T-helper 1 cell treated with Interleukin-12 subunit alpha and Interleukin-12 subunit beta and Interleukin-4 antibody, amounts not matched to agents 30 μg/mL and 1 μg/mL, for 36 hours (primary cell): Measurements from ENCODE around the gene FAT2.

ENCODE experiments used
- H3K27ac Mint-ChIP-seq: one replicate; pipeline ENCODE4 v1.8.0; 2021; ENCODE audit warnings: mild to moderate bottlenecking, mixed read lengths
- H3K27me3 Mint-ChIP-seq: one replicate; pipeline ENCODE4 v1.8.0; 2021; ENCODE audit warnings: low read depth, mixed read lengths
- H3K36me3 Mint-ChIP-seq: one replicate; pipeline ENCODE4 v1.8.0; 2021; ENCODE audit warnings: low read depth, mixed read lengths
- H3K4me1 Mint-ChIP-seq: one replicate; pipeline ENCODE4 v1.8.0; 2021; ENCODE audit warnings: low read depth, mixed read lengths
- H3K4me3 Mint-ChIP-seq: one replicate; pipeline ENCODE4 v1.8.0; 2021; ENCODE audit warnings: mild to moderate bottlenecking, moderate library complexity, mixed read lengths
- H3K9me3 Mint-ChIP-seq: one replicate; pipeline ENCODE4 v1.8.0; 2021; ENCODE audit warnings: mixed read lengths

The FAT2 gene

GRCh38 chr5:151619812-151620460, 28.8 kb upstream of the FAT2 start:
- H3K9me3 Mint-ChIP-seq: no peaks in the 10 kb centered on the region
- H3K4me1 Mint-ChIP-seq: no peaks in the 10 kb centered on the region
- peaks cover 6% of the 10 kb centered on the region for H3K27me3 Mint-ChIP-seq
- no peak overlapping the region for H3K27ac Mint-ChIP-seq
- H3K4me3 Mint-ChIP-seq: no peak overlapping the region
- no peaks in the 10 kb centered on the region for H3K36me3 Mint-ChIP-seq

- no peaks in the 10 kb centered on the region for H3K4me1 Mint-ChIP-seq
- no peak overlapping the region for H3K4me3 Mint-ChIP-seq
- H3K27me3 Mint-ChIP-seq: peaks cover 6% of the 10 kb centered on the region
- no peaks in the 10 kb centered on the region for H3K36me3 Mint-ChIP-seq
- H3K9me3 Mint-ChIP-seq: no peaks in the 10 kb centered on the region
- H3K27ac Mint-ChIP-seq: no peak overlapping the region
Measured at GRCh38 chr5:151618907-151619306, 27.8 kb upstream of the FAT2 start.

DNA sequence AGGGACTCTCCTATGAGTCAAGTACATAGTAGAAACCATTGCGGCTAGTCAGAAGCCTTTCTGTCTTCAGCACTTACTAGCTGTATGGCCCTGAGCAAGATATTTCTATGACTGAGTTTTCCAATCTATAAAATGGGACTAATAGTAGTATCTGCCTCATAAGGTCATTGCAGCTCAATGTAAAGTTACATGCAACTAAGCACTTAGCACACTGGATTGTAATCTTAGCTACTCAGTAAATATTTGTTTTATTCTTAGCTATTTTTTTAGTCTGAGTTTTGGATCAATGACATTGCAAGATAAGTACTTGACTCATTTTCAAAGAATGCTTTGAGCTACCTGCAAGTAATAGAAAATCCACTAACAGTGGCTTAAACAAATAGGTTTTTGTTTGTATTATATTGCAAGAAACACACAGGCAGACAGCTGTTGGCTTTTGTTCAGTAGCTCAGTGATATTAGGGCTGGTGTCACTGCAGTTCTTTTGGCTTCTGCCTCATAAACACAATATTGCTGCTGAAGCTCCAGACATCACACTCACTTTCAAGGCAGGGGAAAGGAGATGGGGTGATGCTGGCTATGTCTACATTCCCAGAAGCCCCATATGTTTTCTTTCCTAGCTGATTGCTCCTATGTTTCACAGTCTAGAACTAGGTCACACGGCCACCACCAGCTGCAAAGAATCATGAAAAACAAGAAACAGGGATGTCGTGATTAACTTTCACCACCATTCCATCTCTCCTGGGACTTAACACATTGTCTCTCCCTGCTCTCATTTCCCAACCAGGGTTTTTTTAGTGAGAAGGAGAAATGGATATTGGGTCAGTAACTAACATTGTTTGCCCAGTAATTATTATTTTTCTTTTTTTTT, 26.9 kb upstream of the FAT2 start:
- Mint-ChIP-seq H3K36me3 (no peaks in the 10 kb centered on the region), H3K4me3 (no peak overlapping the region), H3K27me3 (peaks cover 6% of the 10 kb centered on the region), H3K4me1 (no peaks in the 10 kb centered on the region), H3K27ac (no peak overlapping the region), H3K9me3 (no peaks in the 10 kb centered on the region)

DNA sequence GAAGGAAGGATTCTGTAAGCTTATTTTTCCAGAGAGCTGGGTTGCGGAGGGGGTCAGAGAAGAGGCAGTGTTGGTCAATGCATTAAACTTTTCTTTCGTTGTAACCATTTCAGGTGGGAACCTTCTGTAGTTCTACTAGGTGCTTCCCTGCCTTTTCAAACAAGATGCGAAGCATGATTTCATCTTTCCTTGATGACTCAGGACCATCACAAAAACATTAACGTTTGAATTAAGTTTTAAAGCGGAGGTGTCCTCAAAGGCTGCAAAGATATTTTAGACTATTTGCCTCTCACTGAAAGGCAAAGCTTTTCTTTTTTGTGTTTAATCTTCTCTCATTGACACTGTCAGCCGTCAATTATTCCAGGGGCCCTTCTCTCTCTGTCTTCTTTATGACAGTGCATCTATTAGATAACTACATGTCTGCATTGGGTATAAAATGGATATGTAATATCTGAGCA, 26.3 kb upstream of the FAT2 start:
- H3K4me1 Mint-ChIP-seq: no peaks in the 10 kb centered on the region
- no peaks in the 10 kb centered on the region for H3K36me3 Mint-ChIP-seq

DNA sequence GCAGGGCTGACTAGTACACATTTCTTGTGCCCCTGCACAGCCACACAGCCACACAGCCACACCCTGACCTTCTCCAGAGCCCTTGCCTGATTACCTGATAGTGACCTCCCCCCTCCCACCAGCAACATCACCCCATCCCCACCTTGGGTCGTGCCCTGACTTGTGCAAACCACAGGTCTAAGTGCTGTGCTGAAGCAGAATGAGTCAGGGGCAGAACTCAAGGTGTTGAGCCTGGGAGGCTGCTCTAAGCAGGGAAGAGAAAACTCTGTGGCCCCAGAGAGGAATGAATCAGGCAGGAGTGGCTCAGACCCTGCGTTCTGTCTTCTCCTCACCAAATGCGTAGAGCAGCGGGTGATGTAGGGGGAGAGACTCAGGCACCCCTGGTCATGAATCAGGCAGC, 24.3 kb upstream of the FAT2 start:
- Mint-ChIP-seq H3K4me3 (no peak overlapping the region), H3K27me3 (peaks cover 6% of the 10 kb centered on the region), H3K36me3 (no peaks in the 10 kb centered on the region), H3K4me1 (no peaks in the 10 kb centered on the region), H3K27ac (no peak overlapping the region), H3K9me3 (no peaks in the 10 kb centered on the region)

More for the DNA sequence above, 26.3 kb upstream of the FAT2 start:
- Mint-ChIP-seq H3K4me3 (no peak overlapping the region), H3K9me3 (no peaks in the 10 kb centered on the region), H3K27me3 (peaks cover 6% of the 10 kb centered on the region), H3K27ac (no peak overlapping the region)

- Mint-ChIP-seq H3K27me3 (peaks cover 6% of the 10 kb centered on the region), H3K4me3 (no peak overlapping the region), H3K4me1 (no peaks in the 10 kb centered on the region), H3K36me3 (no peaks in the 10 kb centered on the region), H3K9me3 (no peaks in the 10 kb centered on the region), H3K27ac (no peak overlapping the region)
Measured at GRCh38 chr5:151614565-151614964, 23.4 kb upstream of the FAT2 start.

DNA sequence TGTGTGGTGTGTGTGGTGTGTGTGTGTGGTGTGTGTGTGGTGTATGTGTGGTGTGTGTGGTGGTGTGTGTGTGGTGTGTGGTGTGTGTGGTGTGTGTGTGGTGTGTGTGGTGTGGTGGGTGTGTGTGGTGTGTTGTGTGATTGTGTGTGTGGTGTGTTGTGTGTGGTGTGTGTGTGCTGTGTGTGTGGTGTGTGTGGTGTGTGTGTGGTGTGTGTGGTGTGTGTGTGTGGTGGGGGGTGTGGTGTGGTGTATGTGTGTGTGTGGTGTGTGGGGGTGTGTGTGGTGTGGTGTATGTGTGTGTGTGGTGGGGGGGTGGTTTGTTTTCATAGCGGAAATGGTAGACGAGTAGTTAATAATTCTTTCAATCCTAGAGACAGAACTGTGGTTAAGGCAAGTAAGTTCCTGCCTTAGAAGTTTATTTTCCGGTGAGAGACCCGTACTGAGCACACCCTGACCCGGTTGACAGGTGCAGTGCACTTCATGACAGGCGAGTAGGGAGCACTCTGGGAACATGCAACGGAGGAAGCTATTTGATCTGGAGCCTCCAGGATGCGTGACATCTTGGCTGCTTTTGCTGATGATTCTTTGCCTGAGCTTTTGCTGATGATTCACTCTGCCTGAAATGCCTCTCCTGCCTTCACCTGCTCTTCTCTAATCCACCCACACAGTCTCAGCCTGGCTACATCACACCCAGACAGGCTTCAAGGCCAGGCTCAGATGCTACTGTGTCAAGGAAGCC, 21.7 kb upstream of the FAT2 start:
- no peaks in the 10 kb centered on the region for H3K9me3 Mint-ChIP-seq
- H3K4me1 Mint-ChIP-seq: no peaks in the 10 kb centered on the region
- no peaks in the 10 kb centered on the region for H3K36me3 Mint-ChIP-seq
- no peak overlapping the region for H3K4me3 Mint-ChIP-seq
- peaks cover 6% of the 10 kb centered on the region for H3K27me3 Mint-ChIP-seq
- no peak overlapping the region for H3K27ac Mint-ChIP-seq

DNA sequence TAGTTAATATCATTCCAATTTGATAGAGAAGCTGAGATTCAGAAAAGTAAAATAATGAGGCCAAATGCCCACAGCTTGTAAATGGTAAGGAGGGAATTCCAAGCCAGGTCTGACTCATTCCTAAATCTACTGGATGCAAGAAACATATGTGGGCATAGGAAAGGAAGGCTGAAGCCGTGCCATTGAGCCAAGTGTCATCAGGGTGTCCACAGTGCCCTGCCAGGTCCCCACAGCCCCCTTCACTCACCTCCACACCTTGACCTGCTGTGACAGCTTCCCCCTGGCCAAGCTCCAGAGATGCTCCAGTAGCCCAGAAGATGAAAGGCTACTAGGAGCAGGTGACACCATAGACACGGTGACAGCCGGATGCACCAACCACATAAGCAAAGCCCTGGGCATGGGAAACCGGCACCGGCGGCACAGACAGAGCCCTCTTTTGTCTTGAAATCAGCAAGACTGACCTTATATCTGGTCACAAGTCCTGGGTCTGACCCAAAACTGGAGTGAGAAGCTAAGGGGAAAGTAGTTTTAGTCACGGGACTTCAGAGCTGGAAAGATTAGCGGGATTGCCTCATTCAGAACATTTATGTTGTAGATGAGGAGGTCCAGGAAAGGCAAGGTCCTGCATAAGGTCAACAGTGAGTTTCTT, 20.1 kb upstream of the FAT2 start:
- H3K4me3 Mint-ChIP-seq: no peak overlapping the region
- H3K9me3 Mint-ChIP-seq: no peaks in the 10 kb centered on the region
- H3K27me3 Mint-ChIP-seq: no peaks in the 10 kb centered on the region
- H3K36me3 Mint-ChIP-seq: no peaks in the 10 kb centered on the region
- H3K4me1 Mint-ChIP-seq: no peaks in the 10 kb centered on the region
- H3K27ac Mint-ChIP-seq: no peak overlapping the region

GRCh38 chr5:151608522-151608921, 17.4 kb upstream of the FAT2 start:
- H3K27ac Mint-ChIP-seq: no peak overlapping the region
- H3K4me1 Mint-ChIP-seq: no peaks in the 10 kb centered on the region
- peaks cover 12% of the 10 kb centered on the region for H3K27me3 Mint-ChIP-seq
- H3K9me3 Mint-ChIP-seq: no peaks in the 10 kb centered on the region
- H3K36me3 Mint-ChIP-seq: no peaks in the 10 kb centered on the region
- no peak overlapping the region for H3K4me3 Mint-ChIP-seq

- H3K4me1 Mint-ChIP-seq: no peaks in the 10 kb centered on the region
- no peaks in the 10 kb centered on the region for H3K36me3 Mint-ChIP-seq
- H3K9me3 Mint-ChIP-seq: no peaks in the 10 kb centered on the region
- H3K27ac Mint-ChIP-seq: no peak overlapping the region
- H3K4me3 Mint-ChIP-seq: no peak overlapping the region
- H3K27me3 Mint-ChIP-seq: peaks cover 18% of the 10 kb centered on the region
Measured at GRCh38 chr5:151607304-151607703, 16.2 kb upstream of the FAT2 start.

DNA sequence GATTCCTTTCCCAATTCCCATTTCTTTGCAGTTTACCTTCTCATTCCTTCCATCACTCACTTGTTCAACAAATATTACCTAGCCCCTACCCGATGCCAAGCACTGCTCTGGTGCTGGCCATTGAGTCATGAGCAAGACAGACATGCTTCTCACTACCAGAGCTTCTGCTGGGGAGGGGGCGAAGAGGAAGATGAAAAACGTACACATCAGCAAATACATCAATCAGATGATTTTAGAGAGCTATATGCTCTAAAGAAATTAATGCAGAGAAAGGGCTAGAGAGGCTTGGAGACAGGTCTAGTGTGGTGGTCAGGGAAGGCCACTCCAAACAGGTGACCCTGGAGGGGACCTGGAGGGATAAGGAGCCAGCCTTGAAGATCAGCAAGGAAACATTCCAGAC, 14.4 kb upstream of the FAT2 start:
- Mint-ChIP-seq H3K27ac (no peak overlapping the region), H3K4me3 (no peak overlapping the region), H3K27me3 (peaks cover 18% of the 10 kb centered on the region), H3K9me3 (no peaks in the 10 kb centered on the region), H3K36me3 (no peaks in the 10 kb centered on the region), H3K4me1 (no peaks in the 10 kb centered on the region)

GRCh38 chr5:151602806-151603205, 11.7 kb upstream of the FAT2 start:
- Mint-ChIP-seq H3K4me1 (no peaks in the 10 kb centered on the region), H3K4me3 (no peak overlapping the region), H3K27me3 (peaks cover 18% of the 10 kb centered on the region), H3K27ac (no peak overlapping the region), H3K36me3 (no peaks in the 10 kb centered on the region), H3K9me3 (no peaks in the 10 kb centered on the region)

DNA sequence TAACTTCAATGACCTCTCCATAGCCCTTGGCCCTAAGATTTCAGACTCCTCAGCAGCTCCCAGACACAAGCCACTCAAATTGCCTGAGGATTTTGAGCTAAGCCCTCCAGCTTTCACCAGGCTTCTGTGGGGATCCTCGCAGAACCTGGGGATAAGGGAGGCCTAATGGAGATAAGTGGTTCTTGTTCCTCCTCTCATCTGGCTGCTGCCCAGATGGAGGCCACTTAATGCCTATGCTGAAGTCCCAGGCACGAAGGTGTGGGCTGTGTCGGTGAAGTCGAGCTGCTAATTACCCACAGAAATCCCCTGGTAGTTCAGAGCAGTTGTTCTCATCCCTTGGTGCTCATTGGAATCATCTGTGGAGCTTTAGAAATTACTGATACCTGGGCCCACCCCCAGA, 10.3 kb upstream of the FAT2 start:
- Mint-ChIP-seq H3K4me1 (no peaks in the 10 kb centered on the region), H3K9me3 (no peaks in the 10 kb centered on the region), H3K27ac (no peak overlapping the region), H3K27me3 (peaks cover 18% of the 10 kb centered on the region), H3K36me3 (no peaks in the 10 kb centered on the region), H3K4me3 (no peak overlapping the region)

- Mint-ChIP-seq H3K4me3 (no peak overlapping the region), H3K27ac (no peak overlapping the region), H3K4me1 (no peaks in the 10 kb centered on the region), H3K9me3 (no peaks in the 10 kb centered on the region), H3K36me3 (no peaks in the 10 kb centered on the region), H3K27me3 (peaks cover 14% of the 10 kb centered on the region)
Measured at GRCh38 chr5:151600069-151600665, 9.0 kb upstream of the FAT2 start.
